NCI-H446 treated with DMSO at 0.1 percent for 48 hours (cell line): ENCODE data around the gene FAM53B.
"Not testable (repeated sequence)": the region's sequence is repeated elsewhere in the genome, so short reads cannot be mapped to it uniquely, and the experiment has no call there.

Experiments used
- DNase-seq: peaks from one replicate; lab custom pipeline; 2025; lab: John Stamatoyannopoulos, UW

The FAM53B gene

DNA sequence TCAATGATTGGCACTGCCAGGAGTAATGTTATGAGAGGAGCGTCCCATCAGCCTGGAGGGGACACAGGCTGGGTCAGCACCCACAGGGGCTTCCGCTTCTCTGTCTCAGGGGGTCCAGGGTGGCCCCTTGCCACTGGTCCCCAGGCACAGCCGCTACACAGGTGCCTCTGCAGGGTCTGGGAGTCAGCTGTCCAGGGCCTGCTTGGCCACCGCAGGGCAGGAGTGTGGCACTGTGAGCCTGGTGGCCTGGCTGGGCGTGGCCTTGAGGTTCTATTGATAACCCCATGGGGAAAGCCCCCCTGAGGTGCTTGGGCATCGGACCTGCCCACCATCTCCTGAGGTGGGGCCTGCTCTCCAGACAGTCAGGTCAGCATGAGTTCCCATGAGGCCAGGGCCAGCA is 146.0 kb downstream of the FAM53B start:
- DNase-seq = no peak

DNA sequence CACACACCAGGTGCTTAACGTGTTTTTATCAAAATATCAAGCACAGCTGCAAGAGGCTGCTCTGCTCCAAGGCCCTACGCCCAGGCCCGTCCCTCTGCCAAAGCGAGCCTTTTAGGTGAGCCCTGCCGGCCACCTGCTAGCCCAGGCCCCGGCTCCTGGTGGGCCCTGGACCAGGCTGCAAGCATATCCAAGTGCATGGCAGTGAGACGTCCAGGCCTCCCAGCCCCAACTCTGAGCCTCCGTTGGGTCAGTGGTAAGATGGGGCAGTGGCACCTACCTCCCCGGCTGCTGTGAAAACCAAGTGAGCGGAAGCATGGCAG is 146.4 kb downstream of the FAM53B start:
- DNase-seq = no peak

- no peak for DNase-seq
Measured at GRCh38 chr10:124596962-124597845, 147.0 kb downstream of the FAM53B start.

GRCh38 chr10:124596116-124596785 is 147.9 kb downstream of the FAM53B start:
- DNase-seq = no peak

DNA sequence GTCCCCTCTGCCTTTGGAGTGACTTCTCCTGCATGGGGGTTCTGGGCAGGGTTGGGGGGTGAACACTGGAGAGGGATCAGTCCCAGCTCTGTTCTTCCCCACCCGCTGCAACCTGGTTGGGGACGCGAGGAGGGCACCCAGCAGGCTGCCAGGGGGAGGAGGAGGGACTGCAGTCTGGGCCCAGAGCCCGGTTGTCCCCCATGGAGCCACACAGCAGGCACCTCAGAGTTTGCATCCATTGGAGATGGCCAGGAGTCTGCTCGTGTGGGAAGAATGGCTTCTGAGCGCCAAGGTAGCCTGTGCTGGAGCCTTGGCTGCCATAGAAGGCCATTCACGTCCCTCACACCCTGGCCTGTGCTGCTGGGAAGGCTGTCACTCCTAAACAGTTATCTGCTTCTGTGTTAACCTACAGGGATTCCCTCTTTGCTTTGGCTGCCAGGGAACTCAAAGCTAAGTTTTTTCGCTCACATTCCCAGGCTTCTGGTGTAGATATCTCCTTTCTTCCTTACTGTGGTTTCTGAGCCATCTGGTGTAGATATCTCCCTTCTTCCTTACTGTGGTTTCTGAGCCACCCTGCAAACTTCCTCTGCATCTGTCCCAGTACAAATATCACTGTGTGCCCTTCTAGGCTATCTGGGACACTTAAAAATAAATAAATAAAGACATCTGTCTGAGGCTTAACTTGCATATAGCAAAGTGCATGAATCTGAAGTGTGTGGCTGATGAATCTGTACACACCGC is 148.9 kb downstream of the FAM53B start:
- DNase-seq = no peak

DNA sequence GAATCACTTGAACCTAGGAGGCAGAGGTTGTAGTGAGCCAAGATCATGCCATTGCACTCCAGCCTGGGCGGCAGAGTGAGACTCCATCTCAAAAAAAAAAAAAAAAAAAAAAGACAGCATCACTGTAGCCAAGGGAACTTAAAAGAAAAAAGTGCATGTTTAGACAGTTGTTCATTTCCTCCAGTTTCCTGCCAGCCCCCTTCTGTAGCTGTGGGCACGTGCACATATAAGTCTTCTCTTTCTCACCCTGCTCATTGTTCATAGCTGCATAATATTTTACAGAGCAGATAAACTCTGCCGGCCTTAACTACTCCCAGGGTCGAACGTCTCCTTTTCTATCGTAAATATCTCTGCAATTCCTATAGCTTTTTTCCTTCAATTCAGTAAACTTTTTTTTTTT is 149.9 kb downstream of the FAM53B start:
- DNase-seq = no peak

DNA sequence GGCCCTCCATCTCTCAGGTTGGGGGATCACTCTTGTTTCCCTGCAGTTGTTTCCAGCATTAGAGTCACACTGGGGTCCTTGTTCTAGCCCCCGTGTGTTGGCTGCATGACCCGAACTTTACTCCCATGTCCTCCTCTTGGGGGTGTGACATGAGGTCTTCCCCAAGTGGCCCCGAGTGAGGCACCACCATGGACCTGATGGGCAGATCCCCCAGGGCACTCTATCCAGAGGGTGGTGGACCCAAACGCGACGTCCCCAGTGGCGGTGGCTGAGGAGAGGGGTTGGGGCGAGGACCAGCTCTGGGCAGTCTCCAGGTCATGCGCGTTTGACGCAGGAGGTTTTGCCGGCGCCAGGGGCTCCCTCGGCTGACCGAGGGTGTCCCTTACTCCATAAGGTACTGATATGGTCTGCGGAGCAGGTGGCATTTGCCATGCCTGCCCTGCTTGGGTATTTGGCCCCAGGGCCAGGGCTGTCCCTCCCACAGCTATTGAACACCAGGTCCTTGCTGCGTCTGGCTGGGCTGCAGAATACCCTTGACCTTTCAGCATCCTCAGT is 150.7 kb downstream of the FAM53B start:
- DNase-seq = no peak

DNA sequence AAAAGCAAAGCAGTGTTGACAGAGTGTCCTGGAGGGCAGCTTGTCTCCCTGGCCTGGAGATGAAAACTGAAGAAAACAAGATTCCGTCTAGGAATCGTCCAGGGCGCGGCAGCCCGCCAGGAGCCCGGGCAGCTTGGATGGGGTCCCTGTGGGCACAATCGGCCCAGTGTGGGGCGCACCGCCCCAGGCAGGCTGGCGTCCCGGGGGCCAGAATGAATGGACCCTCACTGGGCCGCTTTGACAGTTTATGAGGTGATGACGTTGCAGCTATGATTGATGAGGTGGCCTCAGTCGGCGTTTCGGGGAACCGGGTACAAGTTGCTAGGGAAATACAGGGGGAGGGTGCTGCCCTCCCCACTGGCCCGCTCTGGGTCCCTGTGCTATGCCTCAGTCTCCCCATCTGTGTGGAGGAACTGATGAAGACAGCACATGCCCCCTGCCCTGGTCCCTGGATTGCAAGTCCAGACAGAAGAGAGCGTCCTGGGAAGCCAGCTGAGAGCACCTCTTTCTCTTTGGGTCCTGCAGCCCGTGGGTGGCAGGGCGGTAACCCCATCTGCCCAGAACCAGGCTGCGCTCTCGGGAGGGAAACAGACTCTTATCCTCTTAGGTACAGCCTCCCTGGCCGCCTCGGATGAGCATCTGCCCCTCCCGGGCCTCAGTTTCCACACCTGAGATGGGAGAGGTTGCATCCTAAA is 151.3 kb downstream of the FAM53B start:
- no peak for DNase-seq

DNA sequence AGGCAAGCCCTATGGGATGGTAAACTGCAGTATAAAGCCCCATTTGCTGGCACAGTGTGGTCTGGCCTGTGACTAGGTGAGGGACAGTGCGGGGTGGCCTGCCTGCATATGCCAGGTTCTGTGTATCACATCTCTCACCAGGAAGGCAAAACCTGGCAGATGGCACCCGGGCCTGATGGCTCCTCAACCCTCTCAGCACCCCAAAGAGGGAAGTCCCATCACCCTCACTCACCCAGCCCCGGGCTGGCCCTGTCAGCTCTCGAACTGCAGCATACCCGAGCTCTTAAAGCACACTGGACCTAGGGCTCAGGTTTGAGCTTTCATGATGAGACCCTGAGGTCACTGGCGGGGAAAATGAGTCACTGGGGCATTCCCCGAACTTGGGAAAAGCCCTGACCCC is 152.1 kb downstream of the FAM53B start:
- DNase-seq = no peak

GRCh38 chr10:124591123-124591495 is 153.1 kb downstream of the FAM53B start:
- no peak for DNase-seq

DNA sequence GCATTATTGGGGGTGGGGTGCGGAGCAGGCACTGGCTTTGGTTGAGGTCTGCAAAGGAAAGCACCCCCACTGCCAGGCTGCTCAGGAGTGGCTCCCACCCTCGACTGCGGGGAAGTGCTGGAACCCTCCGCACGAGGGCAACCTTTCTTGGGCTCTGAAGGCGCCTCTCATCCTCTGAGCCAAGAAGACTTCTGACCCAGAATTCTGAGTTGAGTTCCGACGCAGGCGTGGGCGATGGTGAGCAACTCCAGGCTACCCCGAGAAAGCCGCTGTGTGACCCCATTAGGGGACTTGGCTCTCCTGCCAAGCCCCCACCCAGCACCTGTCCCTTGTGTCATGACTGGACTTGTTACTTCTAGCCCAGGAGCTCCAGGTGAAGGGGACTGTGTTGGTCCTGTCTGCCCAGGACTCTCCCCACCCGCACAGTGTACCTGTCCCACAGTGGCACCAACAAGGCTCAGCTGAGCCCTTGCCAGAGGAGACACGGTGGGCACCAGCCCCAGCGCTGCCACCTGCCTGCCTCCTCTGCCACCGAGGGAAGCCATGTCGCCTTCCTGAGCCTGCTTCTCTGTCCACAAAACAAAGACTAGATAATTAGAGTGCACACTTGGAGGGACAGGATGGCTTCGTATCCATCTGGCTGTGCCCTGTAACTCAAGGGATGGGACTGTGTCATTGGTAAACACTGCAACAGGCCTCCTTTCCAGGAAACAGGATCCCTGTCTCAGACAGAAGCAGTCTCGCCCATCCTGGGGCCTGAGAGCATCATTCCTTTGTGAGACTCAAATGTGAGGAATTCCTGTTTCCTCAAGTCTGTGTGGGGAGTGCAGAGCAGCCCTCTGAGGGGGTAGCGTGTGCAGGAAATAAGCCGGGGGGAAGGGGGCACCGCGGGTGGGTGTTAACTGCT is 153.7 kb downstream of the FAM53B start:
- no peak for DNase-seq

GRCh38 chr10:124589491-124590041 is 154.6 kb downstream of the FAM53B start:
- no peak for DNase-seq

DNA sequence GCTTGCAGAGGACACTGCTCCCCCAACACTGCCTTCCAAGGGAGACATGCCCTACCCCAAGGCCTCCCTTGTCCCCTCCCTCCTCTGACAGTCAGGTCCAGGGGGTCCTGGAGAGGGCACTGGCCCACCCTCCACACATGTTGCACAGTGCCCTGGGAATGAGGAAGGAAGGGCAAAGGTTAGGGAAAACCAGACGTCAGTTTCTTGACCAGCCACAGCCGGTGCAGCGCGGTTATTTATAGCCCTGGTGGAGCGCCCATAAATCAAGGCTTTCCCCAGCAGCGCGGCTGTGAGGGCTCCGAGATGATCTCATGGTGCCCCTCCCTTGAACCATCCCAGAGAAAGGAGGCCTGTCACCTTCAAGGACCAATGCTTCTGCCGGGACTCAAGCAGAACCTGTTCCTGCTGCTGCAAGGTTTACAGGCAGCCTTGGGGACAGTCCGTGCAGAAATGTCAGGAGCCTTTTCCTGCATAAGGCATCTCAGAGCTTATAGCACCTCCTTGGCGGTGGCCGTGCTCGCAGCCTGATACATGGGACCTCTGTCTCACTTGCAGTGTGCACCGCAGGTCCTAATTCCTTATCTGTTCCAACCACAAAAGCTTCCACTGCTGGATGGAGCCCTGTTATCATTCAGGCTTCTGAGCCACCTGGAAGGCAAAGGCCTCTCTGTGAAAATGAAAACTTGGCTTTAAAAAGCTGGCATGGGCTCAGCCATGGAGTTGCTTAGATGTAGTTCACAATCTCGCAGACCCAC is 155.3 kb downstream of the FAM53B start:
- no peak for DNase-seq

GRCh38 chr10:124588341-124588735 is 155.8 kb downstream of the FAM53B start:
- DNase-seq = not testable (repeated sequence)

GRCh38 chr10:124587811-124588211 is 156.4 kb downstream of the FAM53B start:
- no peak for DNase-seq

GRCh38 chr10:124586142-124586541 is 158.0 kb downstream of the FAM53B start:
- no peak for DNase-seq

DNA sequence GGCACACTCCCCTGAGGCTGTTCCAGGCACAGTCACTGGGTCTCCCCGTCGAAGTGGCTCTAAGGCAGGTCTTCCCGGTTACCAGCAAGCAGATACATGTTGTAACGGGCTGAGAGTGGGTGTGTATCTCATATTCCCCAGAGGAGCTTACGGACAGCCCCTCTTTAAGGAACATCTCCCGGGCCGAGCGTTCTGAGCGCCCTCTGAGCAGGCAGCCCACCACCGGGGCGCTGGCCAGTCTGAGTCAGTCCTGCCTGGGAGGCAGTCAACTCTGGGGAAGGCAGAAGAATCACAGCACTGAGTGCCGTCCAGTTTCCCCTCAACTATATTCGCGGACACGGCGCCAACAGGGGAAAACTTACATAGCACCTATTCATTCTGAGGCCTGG is 165.2 kb downstream of the FAM53B start:
- DNase-seq = no peak

- DNase-seq = no peak
Measured at GRCh38 chr10:124578231-124579010, 165.8 kb downstream of the FAM53B start.

DNA sequence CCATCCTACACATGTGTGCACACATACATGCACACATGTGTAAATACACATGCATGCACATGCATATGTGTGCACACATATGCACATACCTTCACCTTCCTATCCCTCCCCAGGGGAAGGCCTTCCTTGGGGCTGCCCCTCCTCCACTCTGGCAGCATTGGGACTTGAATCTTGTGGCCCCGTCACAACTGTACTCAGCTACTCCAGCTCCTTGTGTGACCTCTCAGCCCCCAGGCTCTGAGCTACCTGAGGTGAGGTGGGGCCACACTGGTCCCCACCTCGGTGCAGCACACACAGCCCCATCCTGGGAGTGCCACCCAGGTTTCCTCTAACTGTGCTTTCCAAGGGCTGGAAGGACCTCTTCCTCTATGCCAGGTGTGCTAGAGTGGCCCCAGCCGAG is 166.5 kb downstream of the FAM53B start:
- DNase-seq = no peak
